Mucosa of rectum (tissue), 2 donors: ENCODE measurements around the gene TNS4.

ENCODE experiments used
- H3K27ac ChIP-seq, 2 donors: one replicate each; pipeline ENCODE4 v1.7.0; 2013; ENCODE audit warnings: inconsistent platforms in 2 of 2, low read depth in 2 of 2, low read length in 2 of 2
- H3K27me3 ChIP-seq, 2 donors: one replicate each; pipeline ENCODE4 v1.7.0; 2013; ENCODE audit warnings: low read length in 2 of 2; ENCODE audit not compliant: control insufficient read depth in 2 of 2, insufficient read depth in 2 of 2
- H3K36me3 ChIP-seq, 2 donors: one replicate each; pipeline ENCODE4 v1.7.0; 2013; ENCODE audit warnings: low read length in 2 of 2; ENCODE audit not compliant: control insufficient read depth in 2 of 2, insufficient read depth in 2 of 2
- H3K4me1 ChIP-seq, 2 donors: one replicate each; pipeline ENCODE4 v1.7.0; 2013; ENCODE audit warnings: low read length in 2 of 2, mild to moderate bottlenecking in 1 of 2; ENCODE audit not compliant: control insufficient read depth in 2 of 2, insufficient read depth in 2 of 2
- H3K4me3 ChIP-seq, 2 donors: one replicate each; pipeline ENCODE4 v1.7.0; 2013; ENCODE audit warnings: low read length in 2 of 2
- H3K9ac ChIP-seq, 2 donors: one replicate each; pipeline ENCODE4 v1.7.0; 2013; ENCODE audit warnings: low read length in 2 of 2, low read depth in 1 of 2, mild to moderate bottlenecking in 1 of 2
- H3K9me3 ChIP-seq, 2 donors: one replicate each; pipeline ENCODE4 v1.7.0; 2013; ENCODE audit warnings: low read length in 2 of 2; ENCODE audit not compliant: control insufficient read depth in 2 of 2
- donor health status: healthy.
- donor health status: Normal muscosa, but diverticular disease.

TNS4 gene

DNA sequence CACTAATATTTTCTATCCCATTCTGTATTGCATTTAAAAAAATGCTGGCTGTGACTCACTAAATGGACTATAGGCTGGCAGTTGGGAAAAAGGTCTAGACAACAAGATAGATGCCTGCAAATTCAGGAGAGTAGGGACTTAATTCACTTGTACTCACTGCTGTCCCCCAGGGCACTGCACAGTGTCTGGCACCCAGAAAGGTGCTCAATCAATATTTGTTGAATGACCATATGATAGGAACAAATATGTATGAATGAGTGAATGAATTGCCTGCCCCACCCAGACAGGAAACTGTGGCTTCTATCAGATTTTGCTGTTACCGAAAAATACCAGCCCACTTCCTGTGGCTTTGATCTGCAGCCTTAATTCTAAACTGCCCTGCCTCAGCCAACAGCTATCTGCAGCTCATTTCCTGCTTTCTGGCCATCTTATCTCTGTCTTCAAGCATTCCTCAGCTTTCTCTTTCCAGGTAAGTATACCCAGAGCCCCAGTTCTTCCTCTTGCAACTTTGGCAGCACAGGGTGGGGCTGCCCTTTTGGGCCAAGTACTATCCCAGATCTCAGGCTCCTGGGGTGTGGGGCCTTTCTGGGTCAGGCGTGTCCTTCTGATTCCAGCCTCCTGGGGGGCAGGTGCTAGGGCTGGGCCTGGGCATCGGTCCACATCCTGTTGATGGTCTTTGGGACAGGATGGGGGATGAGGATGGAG, 15.3 kb upstream of the TNS4 start:
- peaks cover 13 to 24% of the 10 kb centered on the region in 2 donors for H3K4me1 ChIP-seq
- peaks cover 0 to 3% of the 10 kb centered on the region in 2 donors for H3K27me3 ChIP-seq
- no peaks in the 10 kb centered on the region for H3K9me3 ChIP-seq
- H3K36me3 ChIP-seq, result no peaks in the 10 kb centered on the region
- peak overlapping the region; percentile 29 to 31 for H3K27ac ChIP-seq
- H3K9ac ChIP-seq, result no peak overlapping the region
- H3K4me3 ChIP-seq, result peak overlapping the region; percentile 5 to 39

DNA sequence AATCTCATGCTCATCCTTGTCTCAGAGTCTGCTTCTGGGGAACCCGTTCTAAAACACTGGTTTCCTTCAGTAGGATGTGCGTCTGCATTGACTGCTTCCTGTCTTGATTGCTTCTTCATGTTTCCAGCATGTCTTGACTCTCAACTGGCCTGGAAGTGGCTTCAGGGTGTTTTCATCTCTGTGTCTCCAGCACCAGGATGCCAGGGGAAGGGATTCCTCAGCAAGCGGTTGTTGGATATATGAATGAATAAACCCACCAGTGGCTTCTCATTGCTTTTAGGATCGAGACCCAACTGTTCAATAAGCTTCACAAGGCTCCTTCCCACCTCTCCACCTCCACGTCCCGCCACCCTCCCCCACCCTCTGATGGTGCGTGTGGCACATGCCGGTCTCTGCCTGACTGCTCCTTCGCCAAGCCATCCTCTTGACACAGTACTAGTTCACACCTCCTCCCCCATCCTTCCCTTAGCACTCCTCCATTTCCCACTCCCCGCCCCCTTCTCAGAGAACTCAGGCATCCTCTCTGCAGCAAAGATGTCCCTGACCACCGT, 14.1 kb upstream of the TNS4 start:
- H3K4me3 ChIP-seq, result peak overlapping the region in 1 of 2 donors; percentile 15
- H3K9ac ChIP-seq, result no peak overlapping the region
- peaks cover 0 to 3% of the 10 kb centered on the region in 2 donors for H3K27me3 ChIP-seq
- H3K27ac ChIP-seq, result no peak overlapping the region
- H3K36me3 ChIP-seq, result no peaks in the 10 kb centered on the region
- peaks cover 13 to 26% of the 10 kb centered on the region in 2 donors for H3K4me1 ChIP-seq
- no peaks in the 10 kb centered on the region for H3K9me3 ChIP-seq

DNA sequence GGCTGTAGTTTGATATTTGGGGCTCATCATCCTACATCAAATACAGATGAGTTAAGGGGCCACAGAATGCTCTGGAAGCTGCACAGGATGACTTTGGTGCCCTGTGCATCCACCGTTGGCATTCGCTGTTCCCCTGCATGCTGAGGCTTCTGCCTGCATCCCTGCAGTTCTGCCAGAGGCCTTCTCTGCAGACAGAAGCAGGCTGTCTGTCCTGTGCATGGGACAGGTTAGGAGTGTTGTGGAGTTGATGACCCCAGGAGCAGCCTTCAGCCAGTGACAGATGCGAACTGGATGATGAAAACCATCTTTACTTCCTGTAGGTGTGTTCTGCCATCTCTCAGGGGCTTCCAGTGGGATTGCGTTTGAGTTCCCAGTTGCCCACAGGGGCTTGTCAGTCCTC, 13.6 kb upstream of the TNS4 start:
- Histone ChIP-seq H3K4me1 (peaks cover 13 to 26% of the 10 kb centered on the region in 2 donors), H3K27ac (no peak overlapping the region), H3K36me3 (no peaks in the 10 kb centered on the region), H3K27me3 (peaks cover 0 to 3% of the 10 kb centered on the region in 2 donors), H3K9me3 (no peaks in the 10 kb centered on the region), H3K4me3 (no peak overlapping the region), H3K9ac (no peak overlapping the region)

GRCh38 chr17:40514013-40514875, 12.8 kb upstream of the TNS4 start:
- H3K27ac ChIP-seq, result no peak overlapping the region
- H3K36me3 ChIP-seq, result no peaks in the 10 kb centered on the region
- H3K27me3 ChIP-seq, result peaks cover 0 to 3% of the 10 kb centered on the region in 2 donors
- H3K9me3 ChIP-seq, result no peaks in the 10 kb centered on the region
- H3K4me3 ChIP-seq, result no peak overlapping the region
- H3K4me1 ChIP-seq, result peaks cover 13 to 26% of the 10 kb centered on the region in 2 donors
- no peak overlapping the region for H3K9ac ChIP-seq

DNA sequence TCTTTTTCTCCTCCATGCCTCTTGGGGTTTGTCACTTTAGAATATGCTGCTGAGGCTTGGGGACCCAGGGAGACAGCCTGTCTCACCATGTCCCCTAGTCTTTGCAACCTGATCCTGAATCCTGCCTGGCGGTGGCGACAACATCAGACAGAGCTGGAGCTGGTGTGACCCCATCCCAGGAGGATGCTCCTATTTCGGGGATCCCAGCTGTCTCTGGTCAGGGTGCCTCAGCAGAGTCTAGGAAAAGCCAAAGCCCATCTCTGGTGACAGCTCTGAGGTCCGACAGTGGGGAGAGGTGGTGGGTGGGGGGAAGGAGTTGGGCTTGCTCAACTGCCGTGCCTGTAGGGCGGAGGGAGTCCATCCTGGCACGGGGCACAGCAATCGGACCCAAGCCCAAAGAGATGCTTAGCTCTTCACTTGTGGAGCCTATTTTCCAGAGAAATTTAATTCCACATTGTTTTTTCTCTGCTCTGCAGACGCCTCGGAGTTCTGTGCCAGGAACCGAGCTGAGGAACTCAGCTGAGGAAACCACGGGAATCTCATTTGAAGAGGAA, 10.3 kb upstream of the TNS4 start:
- no peak overlapping the region for H3K4me3 ChIP-seq
- H3K4me1 ChIP-seq, result peaks cover 8% of the 10 kb centered on the region in 2 donors
- H3K27ac ChIP-seq, result no peak overlapping the region
- peaks cover 0 to 3% of the 10 kb centered on the region in 2 donors for H3K27me3 ChIP-seq
- no peaks in the 10 kb centered on the region for H3K9me3 ChIP-seq
- H3K36me3 ChIP-seq, result no peaks in the 10 kb centered on the region
- H3K9ac ChIP-seq, result no peak overlapping the region

DNA sequence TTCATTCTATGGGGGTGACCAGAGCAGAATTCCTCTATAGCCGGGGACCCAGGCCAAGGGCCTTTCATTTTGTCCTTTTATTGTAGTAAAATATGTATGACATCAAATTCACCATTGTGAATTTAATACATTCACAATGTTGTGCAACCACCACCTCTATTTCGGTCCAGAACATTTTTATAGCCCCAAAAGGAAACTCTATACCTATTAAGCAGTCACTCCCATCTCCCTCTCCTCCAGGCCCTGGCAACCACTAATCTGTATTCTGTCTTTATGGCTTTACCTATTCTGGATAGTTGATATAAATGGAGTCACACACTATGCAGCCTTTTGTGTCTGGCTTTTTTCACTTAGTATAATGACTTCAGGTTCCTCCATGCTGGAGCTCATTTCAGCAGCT, 9.7 kb upstream of the TNS4 start:
- peaks cover 3 to 5% of the 10 kb centered on the region in 2 donors for H3K4me1 ChIP-seq
- H3K36me3 ChIP-seq, result no peaks in the 10 kb centered on the region
- peaks cover 0 to 3% of the 10 kb centered on the region in 2 donors for H3K27me3 ChIP-seq
- no peak overlapping the region for H3K9ac ChIP-seq
- no peak overlapping the region for H3K4me3 ChIP-seq
- no peak overlapping the region for H3K27ac ChIP-seq
- H3K9me3 ChIP-seq, result no peaks in the 10 kb centered on the region

DNA sequence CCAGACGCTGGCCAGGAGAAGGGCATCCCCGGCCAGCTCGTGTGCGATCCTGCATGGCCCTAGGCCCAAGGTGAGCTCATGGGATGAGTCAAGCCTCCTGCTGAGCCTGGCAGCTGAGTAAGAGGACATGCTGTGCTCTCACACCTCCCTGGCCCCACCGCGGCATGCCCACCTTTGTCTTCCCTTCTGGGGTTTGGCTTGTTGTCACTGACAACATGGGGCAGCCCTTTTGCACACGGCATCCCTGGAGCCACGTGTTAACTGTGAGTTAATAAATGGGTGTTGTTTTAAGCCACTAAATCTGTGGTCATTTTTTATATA, 8.9 kb upstream of the TNS4 start:
- Histone ChIP-seq H3K27ac (no peak overlapping the region), H3K36me3 (no peaks in the 10 kb centered on the region), H3K9ac (no peak overlapping the region), H3K4me1 (peaks cover 3% of the 10 kb centered on the region in 2 donors), H3K4me3 (no peak overlapping the region), H3K9me3 (no peaks in the 10 kb centered on the region), H3K27me3 (peaks cover 0 to 3% of the 10 kb centered on the region in 2 donors)

DNA sequence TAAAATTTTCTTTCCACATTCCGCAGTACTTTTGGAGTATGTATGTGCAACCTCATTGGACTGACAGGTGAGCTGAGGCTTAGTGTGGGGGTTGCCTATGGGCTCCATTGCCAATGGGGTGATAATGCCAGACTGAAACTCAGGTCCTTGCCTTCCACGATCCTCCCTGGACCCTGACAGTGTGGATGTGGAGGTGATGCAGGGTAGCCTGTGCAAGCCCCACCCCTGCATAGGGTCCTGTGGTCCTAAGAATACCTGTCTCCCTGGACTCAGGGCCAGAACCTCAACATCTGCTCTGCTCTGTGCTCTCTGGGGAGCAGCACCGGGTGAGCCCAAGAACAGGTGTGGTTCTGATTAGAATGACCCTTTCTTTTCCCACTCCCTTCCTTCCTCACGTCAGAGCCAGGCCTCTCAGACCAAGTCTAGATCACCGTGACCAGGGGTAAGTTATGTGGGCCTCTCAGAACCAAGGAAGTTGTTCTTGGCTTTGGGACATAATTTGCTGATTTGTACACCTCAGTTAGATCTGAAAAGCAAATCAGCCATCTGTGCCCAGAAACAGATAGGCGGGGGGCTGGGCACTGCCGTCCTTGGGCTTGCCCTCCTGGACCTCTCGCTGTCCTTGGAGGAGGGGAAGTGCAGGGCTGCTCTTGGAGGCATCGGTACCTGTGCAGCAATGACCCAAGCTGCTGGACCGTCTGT, 8.4 kb upstream of the TNS4 start:
- no peaks in the 10 kb centered on the region for H3K36me3 ChIP-seq
- H3K9ac ChIP-seq, result no peak overlapping the region
- no peak overlapping the region for H3K27ac ChIP-seq
- H3K4me1 ChIP-seq, result peaks cover 0 to 3% of the 10 kb centered on the region in 2 donors
- H3K27me3 ChIP-seq, result no peaks in the 10 kb centered on the region
- H3K9me3 ChIP-seq, result no peaks in the 10 kb centered on the region
- no peak overlapping the region for H3K4me3 ChIP-seq

DNA sequence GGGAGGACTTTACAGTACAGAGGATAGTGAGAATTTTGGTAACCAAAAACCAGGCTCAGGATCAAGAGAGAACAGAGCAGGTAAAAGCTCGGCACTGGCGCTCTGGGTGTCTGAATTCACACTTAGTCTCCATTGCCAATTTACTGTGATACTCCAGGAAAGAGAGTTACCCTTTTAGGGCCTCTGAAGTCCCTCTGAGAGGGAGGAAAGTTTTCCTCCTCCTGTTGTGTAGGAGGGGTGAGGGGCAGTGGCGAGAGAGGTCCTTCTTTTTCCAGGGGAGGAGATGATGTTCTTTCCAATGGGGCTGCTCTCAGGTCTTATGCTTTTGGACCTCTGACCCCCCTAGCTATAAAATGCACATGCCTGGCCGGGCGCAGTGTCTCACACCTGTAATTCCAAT, 5.4 kb upstream of the TNS4 start:
- H3K4me1 ChIP-seq, result peaks cover 1 to 4% of the 10 kb centered on the region in 2 donors
- no peak overlapping the region for H3K27ac ChIP-seq
- no peaks in the 10 kb centered on the region for H3K27me3 ChIP-seq
- no peaks in the 10 kb centered on the region for H3K36me3 ChIP-seq
- no peak overlapping the region for H3K9ac ChIP-seq
- H3K4me3 ChIP-seq, result no peak overlapping the region
- H3K9me3 ChIP-seq, result no peaks in the 10 kb centered on the region
